AG08396 (cell line): ENCODE measurements around the gene PES1.
"Not testable (repeated sequence)": the region's sequence is repeated elsewhere in the genome, so short reads cannot be mapped to it uniquely, and the experiment has no call there.

ENCODE experiments used
- DNase-seq: peaks from one replicate; pipeline ENCODE4 v3.0.0; 2012; ENCODE audit warnings: low spot score, mixed read lengths

PES1 gene

DNA sequence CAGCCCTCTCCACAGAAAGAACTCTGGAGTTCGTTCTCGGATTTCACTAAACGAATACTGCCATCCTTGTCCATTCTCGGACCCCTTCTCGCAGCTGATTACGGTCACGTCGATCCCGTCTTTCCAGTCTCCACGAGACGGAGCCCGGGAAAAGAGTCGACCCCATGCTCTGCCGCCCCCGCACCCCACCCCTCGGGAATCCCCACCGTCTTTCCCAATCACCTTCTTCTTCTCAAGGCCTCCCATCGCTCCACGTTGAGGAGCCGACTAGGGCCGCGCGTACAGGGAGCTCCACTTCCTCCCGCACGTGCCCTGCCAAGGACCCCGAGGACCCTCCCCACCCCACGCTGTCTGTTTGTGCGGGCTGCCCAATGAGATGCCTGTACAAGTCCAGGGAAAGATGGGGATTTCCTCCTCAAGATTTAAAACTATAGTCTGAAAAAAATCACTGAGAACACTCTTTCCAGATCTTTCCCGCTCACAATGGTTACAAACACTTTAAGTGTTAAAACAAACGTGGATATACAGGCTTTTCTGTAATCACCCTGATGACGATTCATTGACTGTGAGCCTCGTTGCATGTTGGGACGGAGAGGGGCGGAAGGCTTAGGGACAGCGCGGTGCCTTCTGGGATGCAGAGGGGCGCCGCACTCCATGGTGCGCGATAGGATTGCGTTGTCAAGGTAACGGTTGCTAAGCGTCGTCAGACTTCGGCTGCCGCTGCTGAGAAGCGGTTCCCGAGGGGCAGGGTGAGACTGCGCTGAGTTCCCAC is at the start of gene PES1:
PES1 (minus strand) TSS at position 323 of the 772 bp plus-strand sequence; CDS start at position 246, 77 bp downstream.
- DNase-seq, result peak; percentile 98

DNA sequence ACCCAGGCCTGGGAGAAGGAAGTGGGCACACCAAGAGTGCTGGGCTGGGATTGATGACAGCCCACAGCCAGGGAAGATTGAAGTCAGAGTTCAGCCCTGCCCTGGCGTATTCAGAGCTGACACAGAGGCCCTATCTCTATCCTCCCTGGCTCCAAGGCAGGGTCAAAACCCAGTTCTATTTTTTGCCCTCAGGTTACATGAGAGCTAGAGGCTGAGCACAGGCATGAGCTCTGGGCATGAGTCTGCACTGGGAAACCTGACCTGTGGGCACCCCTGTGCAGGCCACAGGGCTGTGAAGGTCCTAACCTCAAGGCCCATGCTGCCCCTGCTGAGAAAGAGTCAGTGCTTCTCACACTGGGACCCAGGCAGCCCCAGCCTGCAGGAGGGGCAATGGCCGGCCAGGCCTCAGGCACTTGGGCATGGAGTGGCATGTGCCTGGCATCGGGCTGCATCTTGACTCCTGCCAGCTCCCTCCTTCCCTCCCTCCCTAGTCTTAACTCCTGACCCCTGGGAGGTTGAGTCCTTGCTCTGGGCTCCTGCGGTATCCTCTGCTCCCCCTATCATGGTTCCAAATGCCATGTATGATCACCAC is 49.2 kb upstream of the PES1 start:
- DNase-seq, result no peak

DNA sequence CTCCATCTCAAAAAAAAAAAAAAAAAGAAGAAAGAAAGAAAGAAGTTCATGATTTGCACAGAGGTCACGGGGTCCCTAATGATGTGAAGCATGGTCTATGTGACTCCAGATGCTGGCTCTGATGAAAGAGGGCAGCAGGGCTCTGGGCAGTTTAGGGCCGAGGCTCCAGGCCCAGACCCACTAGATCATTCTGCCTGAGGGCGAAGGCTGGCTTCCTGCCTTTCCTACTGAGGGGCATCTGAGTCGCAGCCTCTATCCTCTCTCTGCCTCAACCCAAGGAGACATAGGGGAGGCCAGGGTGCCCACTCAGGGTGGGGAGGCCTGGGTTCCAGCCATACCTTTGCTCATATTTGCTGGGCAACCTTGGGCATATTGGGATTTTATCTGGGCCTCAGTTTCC is 48.7 kb upstream of the PES1 start:
- no peak for DNase-seq

GRCh38 chr22:30637701-30638114 is 46.0 kb upstream of the PES1 start:
- no peak for DNase-seq

DNA sequence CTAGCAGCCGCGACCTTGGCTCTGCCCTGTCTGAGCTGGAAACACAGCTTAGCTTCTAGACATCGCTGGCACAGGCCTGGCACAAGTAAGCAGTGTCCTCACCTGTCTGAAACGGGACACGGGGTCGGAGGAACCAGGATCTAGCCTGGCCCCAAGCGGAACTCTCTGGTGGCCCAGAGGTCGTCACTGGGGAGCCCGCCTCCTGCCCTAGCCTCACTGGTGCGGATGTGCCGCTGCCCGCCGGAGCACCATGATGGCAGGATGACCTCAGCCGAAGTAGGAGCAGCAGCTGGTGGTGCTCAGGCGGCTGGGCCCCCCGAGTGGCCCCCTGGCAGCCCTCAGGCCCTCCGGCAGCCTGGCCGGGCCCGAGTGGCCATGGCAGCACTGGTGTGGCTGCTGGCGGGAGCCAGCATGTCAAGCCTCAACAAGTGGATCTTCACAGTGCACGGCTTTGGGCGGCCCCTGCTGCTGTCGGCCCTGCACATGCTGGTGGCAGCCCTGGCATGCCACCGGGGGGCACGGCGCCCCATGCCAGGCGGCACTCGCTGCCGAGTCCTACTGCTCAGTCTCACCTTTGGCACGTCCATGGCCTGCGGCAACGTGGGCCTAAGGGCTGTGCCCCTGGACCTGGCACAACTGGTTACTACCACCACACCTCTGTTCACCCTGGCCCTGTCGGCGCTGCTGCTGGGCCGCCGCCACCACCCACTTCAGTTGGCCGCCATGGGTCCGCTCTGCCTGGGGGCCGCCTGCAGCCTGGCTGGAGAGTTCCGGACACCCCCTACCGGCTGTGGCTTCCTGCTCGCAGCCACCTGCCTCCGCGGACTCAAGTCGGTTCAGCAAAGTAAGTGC is 44.7 kb upstream of the PES1 start:
- DNase-seq, result peak; percentile 41

GRCh38 chr22:30635273-30636225 is 43.8 kb upstream of the PES1 start, which contains the start of gene SLC35E4:
Gene SLC35E4 (plus strand): TSS chr22:30635781. CDS start chr22:30636451, 670 bp downstream.
- DNase-seq, result peak; percentile 98

- DNase-seq, result peak; percentile 94
Measured at GRCh38 chr22:30634471-30635233, 42.9 kb upstream of the PES1 start.

GRCh38 chr22:30631469-30631868 is 39.8 kb upstream of the PES1 start:
- not testable (repeated sequence) for DNase-seq

GRCh38 chr22:30628491-30628890 is 36.8 kb upstream of the PES1 start:
- DNase-seq, result no peak

GRCh38 chr22:30627471-30627870 is 35.8 kb upstream of the PES1 start:
- DNase-seq, result no peak

GRCh38 chr22:30626413-30626812 is 34.7 kb upstream of the PES1 start:
- no peak for DNase-seq

- not testable (repeated sequence) for DNase-seq
Measured at GRCh38 chr22:30619909-30620308, 28.2 kb upstream of the PES1 start.

DNA sequence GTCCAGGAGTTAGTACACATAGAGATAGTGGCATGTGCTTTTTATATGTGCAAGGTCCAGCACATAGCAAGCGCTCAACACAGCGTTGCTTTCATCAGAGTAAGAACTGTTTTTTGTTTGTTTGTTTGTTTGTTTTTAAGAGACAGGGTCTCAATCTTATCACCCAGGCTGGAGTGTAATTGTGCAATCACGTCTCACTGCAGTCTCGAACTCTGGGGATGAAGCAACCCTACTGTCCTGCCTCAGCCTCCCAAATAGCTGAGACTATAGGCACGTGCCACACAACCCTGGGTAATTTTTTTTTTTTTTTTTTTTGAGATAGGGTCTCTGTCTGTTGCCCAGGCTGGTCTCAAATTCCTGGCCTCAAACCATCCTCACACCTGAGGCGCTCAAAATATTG is 26.1 kb upstream of the PES1 start:
- no peak for DNase-seq

- no peak for DNase-seq
Measured at GRCh38 chr22:30615543-30615954, 23.8 kb upstream of the PES1 start.

DNA sequence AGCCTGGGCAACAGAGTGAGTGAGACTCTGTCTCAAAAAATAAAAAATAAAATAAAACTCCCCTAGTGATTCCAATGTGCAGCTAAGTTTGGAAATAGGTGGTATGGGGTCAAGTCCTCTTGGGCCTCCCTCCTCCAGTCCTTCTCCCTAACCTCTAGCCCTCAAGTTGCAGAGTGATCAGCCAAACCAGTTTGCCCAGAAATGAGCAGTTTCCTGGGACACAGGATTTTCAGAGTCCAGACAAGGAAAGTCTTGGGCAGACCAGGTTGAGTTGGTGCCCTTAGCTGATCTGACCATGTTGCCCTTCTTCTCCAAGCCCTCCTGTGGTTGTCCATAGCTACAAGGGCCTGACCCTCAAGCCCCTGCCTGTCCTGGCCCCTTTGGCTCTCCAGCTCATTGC is 23.2 kb upstream of the PES1 start:
- no peak for DNase-seq

GRCh38 chr22:30614268-30614667 is 22.6 kb upstream of the PES1 start:
- no peak for DNase-seq

DNA sequence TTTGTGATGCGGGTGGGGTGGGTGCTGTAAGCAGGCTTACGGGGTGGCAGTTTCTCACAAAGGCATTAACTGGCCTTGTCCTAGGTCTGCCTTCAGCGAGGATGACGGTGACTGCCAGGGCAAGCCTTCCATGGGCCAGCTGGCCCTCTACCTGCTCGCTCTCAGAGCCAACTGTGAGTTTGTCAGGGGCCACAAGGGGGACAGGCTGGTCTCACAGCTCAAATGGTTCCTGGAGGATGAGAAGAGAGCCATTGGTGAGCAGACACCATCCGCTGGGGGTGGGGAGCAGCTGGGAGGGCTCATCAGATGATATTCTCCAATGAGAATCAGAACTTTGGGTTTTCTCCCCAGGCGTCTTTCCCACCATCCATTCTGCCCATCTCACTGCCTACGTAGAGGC is 21.1 kb upstream of the PES1 start:
- DNase-seq, result no peak

DNA sequence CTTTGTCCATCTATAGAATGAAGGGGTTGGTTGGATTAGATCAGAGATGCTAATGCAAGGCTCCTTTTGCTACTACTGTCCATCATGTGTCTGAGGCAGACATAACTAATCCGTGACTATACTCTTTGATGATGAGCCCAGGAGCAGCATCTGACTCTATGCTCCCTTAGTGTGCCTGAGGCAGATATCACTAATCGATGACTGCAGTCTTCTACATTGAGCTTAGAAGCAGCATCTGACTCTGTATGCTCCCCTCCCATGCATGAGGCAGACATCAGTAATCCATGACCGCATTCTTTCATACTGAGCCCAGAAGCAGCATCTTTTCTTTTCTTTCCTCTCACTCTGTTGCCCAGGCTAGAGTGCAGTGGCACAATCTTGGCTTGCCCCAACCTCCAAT is 19.5 kb upstream of the PES1 start:
- DNase-seq, result no peak

GRCh38 chr22:30610299-30610698 is 18.6 kb upstream of the PES1 start:
- no peak for DNase-seq

DNA sequence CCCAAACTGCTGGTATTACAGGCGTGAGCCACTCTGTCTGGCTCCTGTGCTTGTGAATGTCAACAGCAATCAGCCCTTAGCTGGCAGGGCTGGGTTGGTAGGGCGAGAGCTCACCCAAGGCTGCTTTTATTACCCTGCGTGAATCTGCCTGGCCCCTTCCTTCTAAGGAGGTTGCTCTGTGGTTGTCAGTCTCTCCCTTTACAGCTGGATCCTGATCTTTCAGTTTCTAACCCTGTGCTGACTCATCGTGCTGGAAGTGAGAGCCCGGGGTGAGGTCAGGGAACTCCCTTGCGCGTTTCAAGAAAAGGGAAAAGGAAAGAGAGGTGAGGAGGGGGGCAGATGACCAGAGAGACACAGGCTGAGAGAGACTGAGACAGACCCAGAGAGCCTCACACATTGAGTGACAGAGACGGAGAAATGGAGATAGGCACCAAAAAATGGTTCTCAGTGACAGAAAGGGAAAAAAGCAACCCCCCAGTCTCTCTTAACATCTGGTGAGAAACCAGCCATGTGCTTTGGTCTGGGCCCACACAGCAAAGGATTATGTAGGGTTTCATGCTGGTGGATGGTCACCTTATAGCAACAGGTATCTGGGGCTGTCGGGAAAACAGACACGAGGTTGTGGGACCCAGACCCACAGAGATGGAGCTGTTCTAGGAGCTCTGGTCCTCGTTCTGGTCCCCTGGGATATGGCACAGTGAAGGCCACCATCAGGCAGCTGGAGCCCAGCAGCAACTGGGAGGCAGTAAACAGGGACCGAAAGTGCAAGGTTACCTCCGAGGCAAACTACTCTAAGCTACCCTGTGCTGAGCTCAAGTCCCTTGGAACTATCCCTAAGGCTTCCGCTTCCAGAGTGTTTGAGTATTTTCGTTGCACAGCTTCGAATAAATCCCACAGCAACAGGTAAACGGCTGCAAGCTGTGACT is 17.8 kb upstream of the PES1 start:
- peak; percentile 84 for DNase-seq
